Measurements from ENCODE around the gene ADAM23.

ADAM23 gene

GRCh38 chr2:206464597-206464996 lies 21.3 kb downstream of the ADAM23 start:
- H3K27ac ChIP-seq (ENCODE audit: low read depth, low read length) = no peak overlapping the region
- no peaks in the 10 kb centered on the region for H3K36me3 ChIP-seq (ENCODE audit: low read length)
- TF ChIP-seq CTCF (IDR thresholded peaks at IDR 0.05; ENCODE audit: insufficient read depth, low read length, poor library complexity, severe bottlenecking) = no peak
- TF ChIP-seq EZH2phosphoT487 (conservative IDR thresholded peaks at IDR 0.05; ENCODE audit: low read length) = no peak
- no peak overlapping the region for H3K9ac ChIP-seq (ENCODE audit: low read length)
- H3K79me2 ChIP-seq (ENCODE audit: insufficient read depth, low read length) = no peaks in the 10 kb centered on the region
- no peak overlapping the region for H3K4me3 ChIP-seq (ENCODE audit: insufficient read depth, low read length, poor library complexity, severe bottlenecking)
- no peak overlapping the region for H2AFZ ChIP-seq (ENCODE audit: low read depth, low read length, severe bottlenecking)
- H3K4me2 ChIP-seq (ENCODE audit: low read depth, low read length, poor library complexity, severe bottlenecking) = no peak overlapping the region
- H3K9me2 ChIP-seq (replicated peaks; ENCODE audit: insufficient read depth, low read length) = no peaks in the 10 kb centered on the region
- no peaks in the 10 kb centered on the region for H4K20me1 ChIP-seq (ENCODE audit: low read depth, low read length)
- no peaks in the 10 kb centered on the region for H3K27me3 ChIP-seq (ENCODE audit: low read length)
- no peaks in the 10 kb centered on the region for H3K9me3 ChIP-seq (ENCODE audit: insufficient read depth, low read length)
- no peaks in the 10 kb centered on the region for H3F3A ChIP-seq (ENCODE audit: insufficient read depth)

GRCh38 chr2:206471524-206472062 lies 28.3 kb downstream of the ADAM23 start:
- H3F3A ChIP-seq (ENCODE audit: insufficient read depth) = no peaks in the 10 kb centered on the region
- no peaks in the 10 kb centered on the region for H3K79me2 ChIP-seq (ENCODE audit: insufficient read depth, low read length)
- no peak overlapping the region for H3K4me3 ChIP-seq (ENCODE audit: insufficient read depth, low read length, poor library complexity, severe bottlenecking)
- H4K20me1 ChIP-seq (ENCODE audit: low read depth, low read length) = no peaks in the 10 kb centered on the region
- H3K27ac ChIP-seq (ENCODE audit: low read depth, low read length) = no peak overlapping the region
- no peaks in the 10 kb centered on the region for H3K9me2 ChIP-seq (replicated peaks; ENCODE audit: insufficient read depth, low read length)
- no peak for TF ChIP-seq EZH2phosphoT487 (conservative IDR thresholded peaks at IDR 0.05; ENCODE audit: low read length)
- TF ChIP-seq CTCF (IDR thresholded peaks at IDR 0.05; ENCODE audit: insufficient read depth, low read length, poor library complexity, severe bottlenecking) = no peak
- no peak overlapping the region for H3K9ac ChIP-seq (ENCODE audit: low read length)
- H3K9me3 ChIP-seq (ENCODE audit: insufficient read depth, low read length) = no peaks in the 10 kb centered on the region
- H3K36me3 ChIP-seq (ENCODE audit: low read length) = no peaks in the 10 kb centered on the region
- no peak overlapping the region for H2AFZ ChIP-seq (ENCODE audit: low read depth, low read length, severe bottlenecking)
- no peaks in the 10 kb centered on the region for H3K27me3 ChIP-seq (ENCODE audit: low read length)
- no peak overlapping the region for H3K4me2 ChIP-seq (ENCODE audit: low read depth, low read length, poor library complexity, severe bottlenecking)

- H3F3A ChIP-seq (ENCODE audit: insufficient read depth) = no peaks in the 10 kb centered on the region
- no peaks in the 10 kb centered on the region for H4K20me1 ChIP-seq (ENCODE audit: low read depth, low read length)
- no peaks in the 10 kb centered on the region for H3K27me3 ChIP-seq (ENCODE audit: low read length)
- no peaks in the 10 kb centered on the region for H3K79me2 ChIP-seq (ENCODE audit: insufficient read depth, low read length)
- H3K27ac ChIP-seq (ENCODE audit: low read depth, low read length) = no peak overlapping the region
- no peaks in the 10 kb centered on the region for H3K9me3 ChIP-seq (ENCODE audit: insufficient read depth, low read length)
- H2AFZ ChIP-seq (ENCODE audit: low read depth, low read length, severe bottlenecking) = no peak overlapping the region
- no peak overlapping the region for H3K9ac ChIP-seq (ENCODE audit: low read length)
- H3K4me3 ChIP-seq (ENCODE audit: insufficient read depth, low read length, poor library complexity, severe bottlenecking) = no peak overlapping the region
- H3K4me2 ChIP-seq (ENCODE audit: low read depth, low read length, poor library complexity, severe bottlenecking) = no peak overlapping the region
- no peaks in the 10 kb centered on the region for H3K36me3 ChIP-seq (ENCODE audit: low read length)
- no peaks in the 10 kb centered on the region for H3K9me2 ChIP-seq (replicated peaks; ENCODE audit: insufficient read depth, low read length)
- TF ChIP-seq CTCF (IDR thresholded peaks at IDR 0.05; ENCODE audit: insufficient read depth, low read length, poor library complexity, severe bottlenecking) (no peak), EZH2phosphoT487 (conservative IDR thresholded peaks at IDR 0.05; ENCODE audit: low read length) (no peak)
These were observed 28.8 kb downstream of the ADAM23 start for GRCh38 chr2:206472094-206472493.
